Right atrium auricular region (tissue), 2 donors: ENCODE data around the gene HSCB. TPM values are rescaled to one million over a fixed set of nuclear protein-coding genes. Genes with fewer than 3 reads are reported as not detected.

ENCODE experiments used
- DNase-seq: peaks from one replicate; pipeline ENCODE4 v3.0.0-alpha.2; 2019; ENCODE audit warnings: low spot score
- H3K27ac ChIP-seq, 2 donors: fragments of 200-600 bp; sonication (generic); 1 replicate in 1 of 2; 2 replicates in 1 of 2; pipeline ENCODE4 v1.5.1; 2016 to 2019
- H3K27me3 ChIP-seq, 2 donors: fragments of 200-600 bp; sonication (generic); one replicate each; pipeline versions ENCODE4 v1.5.1 to v1.6.0; 2017 to 2019
- H3K36me3 ChIP-seq: fragments of 200-600 bp; sonication (generic); one replicate; pipeline ENCODE4 v1.5.1; 2016
- H3K4me1 ChIP-seq, 2 donors: fragments of 200-600 bp; sonication (generic); one replicate each; pipeline versions ENCODE4 v1.5.1 to v1.6.0; 2017 to 2019
- H3K4me3 ChIP-seq, 2 donors: fragments of 200-600 bp; sonication (generic); 1 replicate in 1 of 2; 2 replicates in 1 of 2; pipeline ENCODE4 v1.5.1; 2017 to 2019; ENCODE audit warnings: mild to moderate bottlenecking in 1 of 2, moderate library complexity in 1 of 2
- H3K9me3 ChIP-seq, 2 donors: fragments of 200-600 bp; sonication (generic); one replicate each; pipeline ENCODE4 v1.5.1; 2019
- total RNA-seq, 2 donors: library from RNA; depleted of rRNA; stranded (reverse); fragments of >200 nt; gene quantifications; one replicate each; pipeline ENCODE4 v1.1.0, GENCODE V29; 2016
- TF ChIP-seq, protein P1 (sequence below), 2 donors: fragments of 200-600 bp; sonication (generic); IDR thresholded peaks; one replicate each; pipeline ENCODE4 v1.5.1; 2019; ENCODE audit warnings: antibody characterized with exemption in 2 of 2

The HSCB gene
- total RNA-seq, 2 donors from 2014 or later, result 11.9 to 12.6 TPM

DNA sequence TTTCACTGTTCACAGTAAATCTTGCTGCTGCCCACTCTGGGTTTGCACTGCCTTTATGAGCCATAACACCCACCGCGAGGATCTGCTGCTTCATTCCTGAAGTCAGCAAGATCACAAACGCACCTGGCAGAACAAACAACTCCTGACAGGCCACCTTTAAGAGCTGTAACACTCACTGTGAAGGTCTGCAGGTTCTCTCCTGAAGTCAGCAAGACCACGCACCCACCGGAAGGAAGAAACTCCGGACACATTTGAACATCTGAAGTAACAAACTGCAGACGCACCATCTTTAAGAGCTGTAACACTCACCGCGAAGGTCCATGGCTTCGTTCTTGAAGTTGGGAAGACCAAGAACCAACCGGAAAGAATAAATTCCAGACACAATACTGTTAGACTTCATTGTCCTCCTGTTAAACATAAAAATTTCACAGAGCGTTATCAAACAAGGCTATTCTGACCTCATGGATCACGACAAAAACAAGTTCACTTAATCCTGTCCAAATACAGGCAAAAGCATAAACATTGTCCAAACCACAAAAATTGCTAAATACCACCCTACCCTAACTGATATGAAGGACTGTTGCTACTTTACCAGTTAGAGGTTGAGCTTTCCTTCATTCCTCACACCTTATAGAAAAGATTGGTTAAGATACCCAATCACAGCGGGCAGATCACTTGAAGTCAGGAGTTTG lies 27.7 kb downstream of the HSCB start:
- Histone ChIP-seq H3K4me3 (no peak overlapping the region), H3K27ac (no peak overlapping the region), H3K9me3 (no peaks in the 10 kb centered on the region), H3K4me1 (peaks cover 0 to 9% of the 10 kb centered on the region in 2 donors), H3K36me3 (no peaks in the 10 kb centered on the region), H3K27me3 (no peaks in the 10 kb centered on the region)
- TF ChIP-seq, protein P1, sequence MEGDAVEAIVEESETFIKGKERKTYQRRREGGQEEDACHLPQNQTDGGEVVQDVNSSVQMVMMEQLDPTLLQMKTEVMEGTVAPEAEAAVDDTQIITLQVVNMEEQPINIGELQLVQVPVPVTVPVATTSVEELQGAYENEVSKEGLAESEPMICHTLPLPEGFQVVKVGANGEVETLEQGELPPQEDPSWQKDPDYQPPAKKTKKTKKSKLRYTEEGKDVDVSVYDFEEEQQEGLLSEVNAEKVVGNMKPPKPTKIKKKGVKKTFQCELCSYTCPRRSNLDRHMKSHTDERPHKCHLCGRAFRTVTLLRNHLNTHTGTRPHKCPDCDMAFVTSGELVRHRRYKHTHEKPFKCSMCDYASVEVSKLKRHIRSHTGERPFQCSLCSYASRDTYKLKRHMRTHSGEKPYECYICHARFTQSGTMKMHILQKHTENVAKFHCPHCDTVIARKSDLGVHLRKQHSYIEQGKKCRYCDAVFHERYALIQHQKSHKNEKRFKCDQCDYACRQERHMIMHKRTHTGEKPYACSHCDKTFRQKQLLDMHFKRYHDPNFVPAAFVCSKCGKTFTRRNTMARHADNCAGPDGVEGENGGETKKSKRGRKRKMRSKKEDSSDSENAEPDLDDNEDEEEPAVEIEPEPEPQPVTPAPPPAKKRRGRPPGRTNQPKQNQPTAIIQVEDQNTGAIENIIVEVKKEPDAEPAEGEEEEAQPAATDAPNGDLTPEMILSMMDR (IDR thresholded peaks at IDR 0.05), result no peak
- DNase-seq, result no peak

DNA sequence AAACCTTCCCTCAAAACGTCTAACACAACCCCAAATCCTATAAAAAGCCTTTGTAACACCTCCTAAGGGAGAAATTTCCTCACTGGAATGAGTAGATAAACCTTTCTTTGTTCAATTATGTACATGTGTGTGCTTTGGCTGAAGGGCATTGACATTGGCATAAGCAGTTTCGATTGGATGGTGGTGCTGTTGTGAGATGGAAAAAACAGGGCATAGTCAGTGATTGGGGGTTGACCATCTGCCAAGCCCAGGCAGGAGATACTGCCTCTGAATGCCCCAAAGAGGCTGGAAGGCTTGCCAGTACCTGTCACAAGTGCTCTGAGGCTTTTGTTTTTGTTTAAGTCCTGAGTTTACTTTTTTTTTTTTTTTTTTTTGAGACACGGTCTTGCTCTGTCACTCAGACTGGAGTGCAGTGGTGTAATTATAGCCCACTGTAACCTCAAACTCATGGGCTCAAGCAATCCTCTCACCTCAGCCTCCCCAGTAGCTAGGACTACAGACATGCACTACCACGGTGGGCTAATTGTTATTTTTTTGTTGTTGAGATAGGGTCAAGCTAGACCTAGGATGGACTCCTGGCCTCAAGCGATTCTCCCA lies 29.5 kb downstream of the HSCB start:
- Histone ChIP-seq H3K27me3 (no peaks in the 10 kb centered on the region), H3K27ac (no peak overlapping the region), H3K4me1 (peaks cover 0 to 17% of the 10 kb centered on the region in 2 donors), H3K9me3 (no peaks in the 10 kb centered on the region), H3K4me3 (no peak overlapping the region), H3K36me3 (peaks cover 6% of the 10 kb centered on the region)
- TF ChIP-seq, protein P1 (IDR thresholded peaks at IDR 0.05), result no peak
- DNase-seq, result no peak

DNA sequence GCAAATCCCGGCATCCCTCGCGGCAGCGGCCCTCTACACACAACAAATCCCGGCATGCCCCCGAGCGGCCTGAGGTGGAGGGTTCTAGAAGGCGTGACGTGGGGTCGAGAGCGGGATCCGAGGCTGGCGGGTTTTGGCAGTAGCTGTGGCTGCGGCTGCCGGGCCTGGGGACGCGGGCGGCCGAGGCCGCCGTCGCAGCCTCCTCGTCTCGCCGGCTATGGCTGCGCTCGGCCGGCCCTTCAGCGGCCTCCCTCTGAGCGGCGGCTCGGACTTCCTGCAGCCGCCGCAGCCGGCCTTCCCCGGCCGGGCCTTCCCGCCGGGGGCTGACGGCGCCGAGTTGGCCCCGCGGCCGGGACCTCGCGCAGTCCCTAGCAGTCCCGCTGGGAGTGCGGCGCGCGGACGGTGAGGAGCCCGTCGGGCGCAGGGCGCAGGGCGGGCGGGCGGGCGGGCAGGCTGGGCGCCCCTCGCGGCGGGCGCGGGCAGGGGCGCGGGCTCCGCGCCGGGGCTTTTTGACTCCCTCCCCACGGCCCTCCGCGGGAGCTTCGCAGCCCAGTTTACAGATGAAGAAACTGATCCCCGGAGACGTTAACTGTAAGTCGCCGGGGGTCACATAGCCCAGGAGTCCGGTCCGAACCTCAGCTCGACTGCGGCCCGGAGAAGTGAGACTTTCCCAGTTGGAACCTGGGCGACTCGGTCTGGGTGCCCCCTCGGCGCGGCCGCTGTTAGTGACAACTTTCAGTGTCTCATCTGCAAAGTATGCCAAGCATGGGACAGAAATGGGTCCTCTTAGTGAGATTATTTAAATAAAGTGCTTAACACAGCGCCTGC lies 31.0 kb downstream of the HSCB start, which contains the start of gene CCDC117:
Gene CCDC117, plus strand, starts transcription at position 63 of the 828 bp plus-strand sequence. Its CDS starts 155 bp downstream, at position 218.
- Histone ChIP-seq H3K27me3 (no peaks in the 10 kb centered on the region), H3K4me1 (peaks cover 0 to 17% of the 10 kb centered on the region in 2 donors)

DNA sequence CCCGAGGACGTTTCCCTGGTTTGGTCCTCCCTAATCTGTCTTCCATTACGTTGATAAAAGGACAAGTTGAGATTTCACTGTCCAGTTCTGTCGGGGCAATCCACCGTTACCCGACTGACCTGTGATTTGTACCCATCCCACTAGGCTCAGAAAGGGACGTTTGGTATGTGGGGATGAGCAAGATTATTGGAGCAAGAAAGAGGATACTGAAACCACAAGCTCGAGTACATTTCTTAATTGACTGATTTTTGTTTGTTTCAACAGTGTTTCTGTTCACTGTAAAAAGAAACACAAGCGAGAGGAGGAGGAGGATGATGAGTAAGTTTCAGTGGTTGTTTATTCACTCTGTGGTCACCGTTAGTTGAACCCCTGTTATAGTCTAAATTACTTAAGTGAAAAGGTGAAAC lies 31.6 kb downstream of the HSCB start:
- TF ChIP-seq, protein P1 (IDR thresholded peaks at IDR 0.05), result no peak
- H3K27me3 ChIP-seq, result no peaks in the 10 kb centered on the region

More for the DNA sequence above, 31.0 kb downstream of the HSCB start, which contains the start of gene CCDC117:
- DNase-seq, result peak; percentile 95
- TF ChIP-seq, protein P1 (IDR thresholded peaks at IDR 0.05), result peak in 1 of 2 donors; percentile 10
- Histone ChIP-seq H3K4me3 (peak within 1 kb of the TSS; percentile 67 to 87), H3K9me3 (no peaks in the 10 kb centered on the region), H3K36me3 (peaks cover 6% of the 10 kb centered on the region), H3K27ac (peak within 1 kb of the TSS; percentile 98 to 99)

DNA sequence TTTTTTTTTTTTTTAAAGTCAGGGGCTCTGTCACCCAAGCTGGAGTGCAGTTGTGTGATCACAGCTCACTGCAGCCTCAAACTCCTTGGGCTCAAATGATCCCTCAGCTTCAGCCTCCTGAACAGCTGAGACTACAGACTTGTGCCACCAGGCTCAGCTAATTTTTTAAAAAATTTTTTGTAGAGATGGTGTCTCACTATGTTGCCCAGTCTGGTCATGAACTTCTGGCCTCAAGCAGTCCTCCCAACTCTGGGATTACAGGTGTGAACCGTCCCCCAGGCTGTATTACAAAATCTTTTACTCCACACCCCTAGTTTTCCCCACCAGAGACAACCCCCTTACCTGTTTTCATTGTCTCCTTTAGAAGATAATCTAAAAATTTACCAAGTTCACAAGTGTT lies 32.5 kb downstream of the HSCB start:
- Histone ChIP-seq H3K4me1 (peaks cover 0 to 17% of the 10 kb centered on the region in 2 donors), H3K4me3 (no peak overlapping the region), H3K27ac (no peak overlapping the region), H3K36me3 (peaks cover 6% of the 10 kb centered on the region), H3K27me3 (no peaks in the 10 kb centered on the region), H3K9me3 (no peaks in the 10 kb centered on the region)
- DNase-seq, result no peak
- TF ChIP-seq, protein P1 (IDR thresholded peaks at IDR 0.05), result no peak

More for the DNA sequence above, 31.6 kb downstream of the HSCB start:
- no peak for DNase-seq
- Histone ChIP-seq H3K9me3 (no peaks in the 10 kb centered on the region), H3K4me3 (peak overlapping the region; percentile 67 to 87), H3K27ac (peak overlapping the region; percentile 98 to 99), H3K36me3 (peaks cover 6% of the 10 kb centered on the region), H3K4me1 (peaks cover 0 to 17% of the 10 kb centered on the region in 2 donors)
